ENCODE measurements around the gene TMEM164. TPM values are rescaled to one million over a fixed set of nuclear protein-coding genes. Genes with fewer than 3 reads are reported as not detected.

The TMEM164 gene
- total RNA-seq, 1 experiment from 2014 or later, result 26.2 TPM

DNA sequence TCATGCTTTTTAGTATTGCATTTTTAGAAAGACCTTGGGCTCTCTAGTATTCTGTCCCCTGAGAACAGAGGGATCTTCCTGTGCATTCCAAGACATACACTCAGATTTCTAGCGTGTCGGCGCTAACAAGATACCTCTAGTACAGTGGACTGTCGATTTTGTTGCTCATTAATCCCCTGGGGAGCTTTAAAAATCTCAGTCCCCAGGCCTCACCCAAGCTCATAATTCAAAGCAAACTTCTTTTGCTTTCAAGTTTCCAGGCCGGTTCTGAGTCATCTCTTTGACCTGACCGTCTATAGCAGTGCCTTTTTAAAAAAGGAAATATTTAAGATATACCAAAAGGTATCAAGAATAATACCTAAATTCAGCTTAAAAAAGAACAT is 178.0 kb downstream of the TMEM164 start:
- Mint-ChIP-seq H3K36me3 (ENCODE audit: insufficient read depth, unreplicated experiment) (no peaks in the 10 kb centered on the region), H3K9me3 (ENCODE audit: unreplicated experiment) (no peaks in the 10 kb centered on the region), H3K27me3 (ENCODE audit: insufficient read depth, unreplicated experiment) (no peaks in the 10 kb centered on the region), H3K4me3 (ENCODE audit: unreplicated experiment) (no peak overlapping the region), H3K4me1 (ENCODE audit: low read depth, unreplicated experiment) (no peaks in the 10 kb centered on the region), H3K27ac (ENCODE audit: unreplicated experiment) (no peak overlapping the region)
- no peak for DNase-seq
- no peaks in the 10 kb centered on the region for H3K4me1 ChIP-seq
- no TSS peak for BruUV-seq (replicated peaks)
- H3K9me3 ChIP-seq, result no peaks in the 10 kb centered on the region
- H3K4me3 ChIP-seq (ENCODE audit: low read depth, low read length), result no peak overlapping the region
- no peaks in the 10 kb centered on the region for H3K27me3 ChIP-seq (replicated peaks; ENCODE audit: control insufficient read depth, insufficient read depth, low read length)
- CTCF ChIA-PET, result interaction anchor here (0.9 kb wide), 1 partner anchor 290 kb away, joined by 7 read pairs; no protein-coding TSS in a partner anchor
- H3K36me3 ChIP-seq (ENCODE audit: control insufficient read depth, insufficient read depth, low read length), result no peaks in the 10 kb centered on the region
- POLR2A ChIA-PET, result no interaction called here
- intact Hi-C loops (cut with micrococcal nuclease; ENCODE audit: unreplicated experiment), result no loop called here
- TF ChIP-seq, protein P1, sequence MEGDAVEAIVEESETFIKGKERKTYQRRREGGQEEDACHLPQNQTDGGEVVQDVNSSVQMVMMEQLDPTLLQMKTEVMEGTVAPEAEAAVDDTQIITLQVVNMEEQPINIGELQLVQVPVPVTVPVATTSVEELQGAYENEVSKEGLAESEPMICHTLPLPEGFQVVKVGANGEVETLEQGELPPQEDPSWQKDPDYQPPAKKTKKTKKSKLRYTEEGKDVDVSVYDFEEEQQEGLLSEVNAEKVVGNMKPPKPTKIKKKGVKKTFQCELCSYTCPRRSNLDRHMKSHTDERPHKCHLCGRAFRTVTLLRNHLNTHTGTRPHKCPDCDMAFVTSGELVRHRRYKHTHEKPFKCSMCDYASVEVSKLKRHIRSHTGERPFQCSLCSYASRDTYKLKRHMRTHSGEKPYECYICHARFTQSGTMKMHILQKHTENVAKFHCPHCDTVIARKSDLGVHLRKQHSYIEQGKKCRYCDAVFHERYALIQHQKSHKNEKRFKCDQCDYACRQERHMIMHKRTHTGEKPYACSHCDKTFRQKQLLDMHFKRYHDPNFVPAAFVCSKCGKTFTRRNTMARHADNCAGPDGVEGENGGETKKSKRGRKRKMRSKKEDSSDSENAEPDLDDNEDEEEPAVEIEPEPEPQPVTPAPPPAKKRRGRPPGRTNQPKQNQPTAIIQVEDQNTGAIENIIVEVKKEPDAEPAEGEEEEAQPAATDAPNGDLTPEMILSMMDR (IDR thresholded peaks at IDR 0.05; ENCODE audit: insufficient read depth in 1 of 2, low read depth in 1 of 2, low read length in 1 of 2, severe bottlenecking in 1 of 2, unreplicated experiment in 1 of 2), result no peak

DNA sequence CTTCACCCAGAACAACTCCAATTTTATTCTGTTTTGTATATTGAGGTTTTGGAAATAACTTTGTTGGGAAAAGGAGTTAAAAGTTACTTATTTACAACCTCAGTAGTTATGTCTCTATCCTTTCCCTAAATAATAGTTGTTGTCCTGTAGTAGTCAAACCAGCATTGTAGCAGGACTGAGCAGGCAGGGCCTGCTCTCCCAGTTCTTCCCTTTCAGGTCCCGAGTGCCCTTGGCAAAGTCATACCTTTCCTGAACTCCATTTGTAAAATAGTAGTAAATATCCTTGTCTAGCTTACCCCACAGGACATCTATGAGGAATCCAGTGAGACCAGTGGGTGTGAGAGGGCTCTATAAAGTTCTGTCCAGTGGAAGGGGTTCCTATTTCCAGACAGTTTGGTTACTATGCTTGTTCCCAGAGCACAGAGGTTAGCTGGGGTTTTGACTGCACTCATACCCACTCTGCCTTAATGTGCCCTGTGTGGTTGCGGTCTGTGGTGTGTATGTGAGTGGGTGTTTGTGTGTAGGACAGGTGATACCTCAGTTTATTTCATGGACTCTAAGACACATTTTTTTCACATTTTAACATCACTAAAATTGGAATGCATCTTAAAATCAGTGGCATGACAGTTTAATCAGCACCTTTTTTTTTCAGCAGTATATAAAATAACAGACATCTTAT is 178.7 kb downstream of the TMEM164 start:
- Mint-ChIP-seq H3K9me3 (ENCODE audit: unreplicated experiment) (no peaks in the 10 kb centered on the region), H3K4me3 (ENCODE audit: unreplicated experiment) (no peak overlapping the region), H3K36me3 (ENCODE audit: insufficient read depth, unreplicated experiment) (no peaks in the 10 kb centered on the region), H3K4me1 (ENCODE audit: low read depth, unreplicated experiment) (no peaks in the 10 kb centered on the region), H3K27ac (ENCODE audit: unreplicated experiment) (no peak overlapping the region), H3K27me3 (ENCODE audit: insufficient read depth, unreplicated experiment) (no peaks in the 10 kb centered on the region)
- H3K9me3 ChIP-seq, result no peaks in the 10 kb centered on the region
- BruUV-seq (replicated peaks), result no TSS peak
- no peaks in the 10 kb centered on the region for H3K27me3 ChIP-seq (replicated peaks; ENCODE audit: control insufficient read depth, insufficient read depth, low read length)
- no peak for DNase-seq
- TF ChIP-seq, protein P1 (IDR thresholded peaks at IDR 0.05; ENCODE audit: insufficient read depth in 1 of 2, low read depth in 1 of 2, low read length in 1 of 2, severe bottlenecking in 1 of 2, unreplicated experiment in 1 of 2), result no peak
- intact Hi-C loops (cut with micrococcal nuclease; ENCODE audit: unreplicated experiment), result no loop called here
- ChIA-PET POLR2A (no interaction called here), CTCF (interaction anchor here (0.9 kb wide), 1 partner anchor 29 kb away, joined by 4 read pairs; no protein-coding TSS in a partner anchor)
- no peaks in the 10 kb centered on the region for H3K36me3 ChIP-seq (ENCODE audit: control insufficient read depth, insufficient read depth, low read length)
- H3K4me3 ChIP-seq (ENCODE audit: low read depth, low read length), result no peak overlapping the region
- no peaks in the 10 kb centered on the region for H3K4me1 ChIP-seq

DNA sequence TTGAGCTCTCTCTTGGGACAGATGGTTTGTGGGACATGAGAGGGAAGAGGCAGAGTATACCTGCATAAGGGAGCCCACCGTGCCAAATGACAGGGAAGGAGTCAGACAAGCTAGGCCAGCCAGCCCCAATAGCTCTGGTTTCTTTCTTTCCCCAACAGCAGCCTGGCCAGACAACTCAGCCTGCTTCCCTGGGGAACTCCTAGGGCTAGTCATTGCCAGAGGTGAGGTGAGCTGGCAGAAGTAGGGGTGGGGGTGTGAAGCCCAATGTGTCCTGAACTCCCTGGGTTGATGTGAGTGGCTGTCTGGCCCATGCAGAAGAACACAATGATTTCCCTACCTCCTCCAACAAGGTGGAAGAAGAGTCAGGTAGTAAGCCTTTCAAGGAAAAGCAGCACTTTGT is 179.4 kb downstream of the TMEM164 start:
- DNase-seq, result no peak
- intact Hi-C loops (cut with micrococcal nuclease; ENCODE audit: unreplicated experiment), result no loop called here
- H3K36me3 ChIP-seq (ENCODE audit: control insufficient read depth, insufficient read depth, low read length), result no peaks in the 10 kb centered on the region
- Mint-ChIP-seq H3K36me3 (ENCODE audit: insufficient read depth, unreplicated experiment) (no peaks in the 10 kb centered on the region), H3K4me1 (ENCODE audit: low read depth, unreplicated experiment) (no peaks in the 10 kb centered on the region), H3K27ac (ENCODE audit: unreplicated experiment) (no peak overlapping the region), H3K9me3 (ENCODE audit: unreplicated experiment) (no peaks in the 10 kb centered on the region), H3K4me3 (ENCODE audit: unreplicated experiment) (no peak overlapping the region), H3K27me3 (ENCODE audit: insufficient read depth, unreplicated experiment) (no peaks in the 10 kb centered on the region)
- no TSS peak for BruUV-seq (replicated peaks)
- CTCF ChIA-PET, result interaction anchor here (0.9 kb wide), 1 partner anchor 28 kb away, joined by 4 read pairs; no protein-coding TSS in a partner anchor
- H3K27me3 ChIP-seq (replicated peaks; ENCODE audit: control insufficient read depth, insufficient read depth, low read length), result no peaks in the 10 kb centered on the region
- TF ChIP-seq, protein P1 (IDR thresholded peaks at IDR 0.05; ENCODE audit: insufficient read depth in 1 of 2, low read depth in 1 of 2, low read length in 1 of 2, severe bottlenecking in 1 of 2, unreplicated experiment in 1 of 2), result no peak
- H3K4me1 ChIP-seq, result no peaks in the 10 kb centered on the region
- no peaks in the 10 kb centered on the region for H3K9me3 ChIP-seq
- no peak overlapping the region for H3K4me3 ChIP-seq (ENCODE audit: low read depth, low read length)
- POLR2A ChIA-PET, result no interaction called here
